CD4-positive, alpha-beta T cell (primary cell): ENCODE measurements around the gene RNU2-63P. TPM values are rescaled to one million over a fixed set of nuclear protein-coding genes. Genes with fewer than 3 reads are reported as not detected.

Experiments
- ATAC-seq: fragments of 200-7000 bp; cut with Tn5 transposase; one replicate; pipeline ENCODE4 v1.10.0; 2022; ENCODE audit warnings: mild to moderate bottlenecking; ENCODE audit not compliant: poor library complexity
- CTCF ChIA-PET: fragments of 350-600 bp; sonication (Branson Sonifier 250); formaldehyde crosslinking; loops from one replicate; lab custom pipeline; 2021; ENCODE audit warnings: antibody characterized with exemption, inconsistent platforms; lab: Charles Lee
- POLR2A ChIA-PET: fragments of 350-600 bp; sonication (Branson Sonifier 250); formaldehyde crosslinking; loops from one replicate; lab custom pipeline; 2021; ENCODE audit warnings: antibody characterized with exemption, inconsistent platforms; lab: Charles Lee
- DNase-seq, 14 experiments: peaks; one replicate each; pipeline ENCODE4 v3.0.0-alpha.2; 2013 to 2020; ENCODE audit warnings: mixed read lengths in 2 of 14
- H3K27ac ChIP-seq, 2 donors: one replicate each; pipeline versions ENCODE4 v1.5.1 to v1.7.0; 2013; ENCODE audit warnings: low read length in 2 of 2, low read depth in 1 of 2, mild to moderate bottlenecking in 1 of 2
- H3K27me3 ChIP-seq, 2 experiments: 1 replicate in 1 of 2; 2 replicates in 1 of 2; pipeline versions ENCODE4 v1.6.1 to v1.7.0; 2013; ENCODE audit warnings: low read length in 2 of 2, control low read depth in 1 of 2, mild to moderate bottlenecking in 1 of 2, moderate library complexity in 1 of 2; ENCODE audit not compliant: insufficient read depth in 2 of 2, control insufficient read depth in 1 of 2
- H3K36me3 ChIP-seq: one replicate; pipeline ENCODE4 v1.6.1; 2013; ENCODE audit warnings: low read length, control low read depth; ENCODE audit not compliant: insufficient read depth
- H3K4me1 ChIP-seq: one replicate; pipeline ENCODE4 v1.6.1; 2013; ENCODE audit warnings: low read length, control low read depth; ENCODE audit not compliant: insufficient read depth
- H3K4me3 ChIP-seq: one replicate; pipeline ENCODE4 v1.5.1; 2013; ENCODE audit warnings: mild to moderate bottlenecking, low read length, moderate library complexity
- H3K9me3 ChIP-seq, 2 experiments: 1 replicate in 1 of 2; 2 replicates in 1 of 2; pipeline versions ENCODE4 v1.6.1 to v1.7.0; 2013; ENCODE audit warnings: low read length in 2 of 2, mild to moderate bottlenecking in 2 of 2, control low read depth in 1 of 2, moderate library complexity in 1 of 2; ENCODE audit not compliant: control insufficient read depth in 1 of 2, insufficient read depth in 1 of 2
- H3K27ac Mint-ChIP-seq: one replicate; pipeline ENCODE4 v1.8.0; 2020; ENCODE audit warnings: mixed read lengths
- H3K27me3 Mint-ChIP-seq: one replicate; pipeline ENCODE4 v1.8.0; 2021; ENCODE audit warnings: mixed read lengths
- H3K36me3 Mint-ChIP-seq: one replicate; pipeline ENCODE4 v1.8.0; 2021; ENCODE audit warnings: low read depth, mixed read lengths
- H3K4me1 Mint-ChIP-seq: one replicate; pipeline ENCODE4 v1.8.0; 2021; ENCODE audit warnings: low read depth, mixed read lengths
- H3K4me3 Mint-ChIP-seq: one replicate; pipeline ENCODE4 v1.8.0; 2020; ENCODE audit warnings: mild to moderate bottlenecking, mixed read lengths
- H3K9me3 Mint-ChIP-seq: one replicate; pipeline ENCODE4 v1.8.0; 2020; ENCODE audit warnings: mixed read lengths
- intact Hi-C, 2 experiments: fragments of 100-400 bp; cut with DNase I in 1 of 2; cut with micrococcal nuclease in 1 of 2; formaldehyde crosslinking; loops; one replicate each; pipeline versions ENCODE4 v1.15.1 to v1.9.0; 2023 to 2025; cut with DNase I, micrococcal nuclease
- total RNA-seq, 174 experiments: library from RNA in 2 of 174; stranded (reverse) in 2 of 174; gene quantifications; one replicate each; pipeline ENCODE4 v1.2.3 and lab custom pipeline; 2021 to 2026
- TF ChIP-seq, protein P1 (sequence below): fragments of 200-600 bp; IDR thresholded peaks from one replicate; pipeline ENCODE4 v1.8.0; 2022; ENCODE audit warnings: antibody characterized with exemption, mild to moderate bottlenecking

RNU2-63P gene
- total RNA-seq, 2 experiments from 2014 or later: 2.6 to 3.1 TPM

- Histone ChIP-seq H3K4me3 (no peak overlapping the region), H3K27me3 (no peaks in the 10 kb centered on the region), H3K4me1 (peaks cover 3% of the 10 kb centered on the region), H3K27ac (no peak overlapping the region), H3K9me3 (no peaks in the 10 kb centered on the region), H3K36me3 (no peaks in the 10 kb centered on the region)
- intact Hi-C loops: loop anchor here in 1 of 2 experiments (10.0 kb wide), 1 partner anchor 158 kb away; no protein-coding TSS in a partner anchor
- ChIA-PET CTCF (no interaction called here), POLR2A (no interaction called here)
- TF ChIP-seq, protein P1, sequence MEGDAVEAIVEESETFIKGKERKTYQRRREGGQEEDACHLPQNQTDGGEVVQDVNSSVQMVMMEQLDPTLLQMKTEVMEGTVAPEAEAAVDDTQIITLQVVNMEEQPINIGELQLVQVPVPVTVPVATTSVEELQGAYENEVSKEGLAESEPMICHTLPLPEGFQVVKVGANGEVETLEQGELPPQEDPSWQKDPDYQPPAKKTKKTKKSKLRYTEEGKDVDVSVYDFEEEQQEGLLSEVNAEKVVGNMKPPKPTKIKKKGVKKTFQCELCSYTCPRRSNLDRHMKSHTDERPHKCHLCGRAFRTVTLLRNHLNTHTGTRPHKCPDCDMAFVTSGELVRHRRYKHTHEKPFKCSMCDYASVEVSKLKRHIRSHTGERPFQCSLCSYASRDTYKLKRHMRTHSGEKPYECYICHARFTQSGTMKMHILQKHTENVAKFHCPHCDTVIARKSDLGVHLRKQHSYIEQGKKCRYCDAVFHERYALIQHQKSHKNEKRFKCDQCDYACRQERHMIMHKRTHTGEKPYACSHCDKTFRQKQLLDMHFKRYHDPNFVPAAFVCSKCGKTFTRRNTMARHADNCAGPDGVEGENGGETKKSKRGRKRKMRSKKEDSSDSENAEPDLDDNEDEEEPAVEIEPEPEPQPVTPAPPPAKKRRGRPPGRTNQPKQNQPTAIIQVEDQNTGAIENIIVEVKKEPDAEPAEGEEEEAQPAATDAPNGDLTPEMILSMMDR: no peak
- DNase-seq (no peak), ATAC-seq (no peak)
- Mint-ChIP-seq H3K4me1 (peaks cover 1% of the 10 kb centered on the region), H3K36me3 (no peaks in the 10 kb centered on the region), H3K4me3 (no peak overlapping the region), H3K27me3 (peaks cover 1% of the 10 kb centered on the region), H3K27ac (no peak overlapping the region), H3K9me3 (no peaks in the 10 kb centered on the region)
These were observed 9.4 kb downstream of the RNU2-63P start for GRCh38 chr2:88006912-88007439.

DNA sequence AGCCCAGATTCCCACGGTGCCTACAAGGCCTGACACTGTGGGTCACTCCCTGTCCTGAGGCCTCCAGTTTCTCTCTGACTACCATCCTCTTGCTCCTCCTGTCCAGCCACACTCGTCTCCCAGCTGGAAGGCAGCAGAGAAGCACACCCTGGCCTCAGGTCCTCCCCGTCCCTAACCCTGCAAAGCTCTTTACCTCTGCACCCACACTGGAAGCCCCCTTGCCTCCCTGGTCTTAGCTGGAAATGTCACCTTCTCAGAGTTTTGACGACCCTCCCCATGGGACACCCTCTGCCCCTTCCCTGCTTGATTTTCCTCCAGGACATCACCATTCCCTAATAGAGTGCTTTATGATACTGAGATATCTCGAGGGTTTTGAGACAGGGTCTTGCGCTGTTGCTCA, 10.6 kb downstream of the RNU2-63P start:
- Histone ChIP-seq H3K4me1 (peaks cover 8% of the 10 kb centered on the region), H3K36me3 (no peaks in the 10 kb centered on the region), H3K4me3 (no peak overlapping the region), H3K27me3 (no peaks in the 10 kb centered on the region), H3K9me3 (no peaks in the 10 kb centered on the region), H3K27ac (no peak overlapping the region)
- ATAC-seq: no peak
- intact Hi-C loops: loop anchor here in 1 of 2 experiments (10.0 kb wide), 1 partner anchor 159 kb away; no protein-coding TSS in a partner anchor
- TF ChIP-seq, protein P1: no peak
- Mint-ChIP-seq H3K36me3 (no peaks in the 10 kb centered on the region), H3K4me3 (no peak overlapping the region), H3K27me3 (peaks cover 5% of the 10 kb centered on the region), H3K9me3 (no peaks in the 10 kb centered on the region), H3K27ac (no peak overlapping the region), H3K4me1 (peaks cover 6% of the 10 kb centered on the region)
- ChIA-PET CTCF (no interaction called here), POLR2A (no interaction called here)
- DNase-seq: no peak

DNA sequence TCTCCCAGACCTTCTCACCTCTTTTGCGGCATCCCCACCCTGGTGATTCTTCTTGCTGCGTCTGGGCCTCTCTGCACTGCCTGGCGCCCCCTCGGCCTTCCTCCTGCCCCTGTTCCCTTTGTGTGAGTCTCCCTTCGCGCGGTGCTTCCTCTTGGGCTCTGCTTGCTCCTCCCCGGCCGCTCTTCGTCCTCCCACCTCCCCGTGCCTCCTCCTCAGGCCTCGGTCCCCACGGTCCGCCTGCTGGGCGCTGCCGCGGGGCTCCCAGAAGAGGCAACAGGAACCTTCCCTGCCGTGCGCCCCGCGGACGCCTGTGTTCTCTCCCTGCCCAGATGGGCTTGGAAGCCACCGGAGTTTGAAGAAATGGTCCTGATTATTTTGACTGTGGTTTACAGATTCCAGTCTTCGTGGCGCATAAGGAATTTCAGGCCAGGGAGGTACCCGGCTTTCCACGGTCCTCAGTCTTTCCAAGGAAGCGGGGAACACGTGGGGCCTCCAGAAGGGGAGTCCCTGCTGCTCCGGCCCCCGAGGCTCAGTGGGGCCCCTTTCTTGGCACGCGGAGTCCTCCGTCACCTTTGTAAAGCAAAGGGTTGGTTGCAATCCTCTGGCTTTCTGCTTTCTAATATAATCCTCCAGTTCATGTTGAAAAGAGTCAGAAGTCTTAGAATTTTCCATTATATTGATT, 13.1 kb downstream of the RNU2-63P start:
- TF ChIP-seq, protein P1: no peak
- Mint-ChIP-seq H3K27ac (no peak overlapping the region), H3K4me1 (peaks cover 6% of the 10 kb centered on the region), H3K4me3 (no peak overlapping the region), H3K36me3 (no peaks in the 10 kb centered on the region), H3K9me3 (no peaks in the 10 kb centered on the region), H3K27me3 (peaks cover 5% of the 10 kb centered on the region)
- Histone ChIP-seq H3K4me1 (peaks cover 8% of the 10 kb centered on the region), H3K36me3 (no peaks in the 10 kb centered on the region), H3K27me3 (no peaks in the 10 kb centered on the region), H3K27ac (no peak overlapping the region), H3K4me3 (no peak overlapping the region), H3K9me3 (no peaks in the 10 kb centered on the region)
- DNase-seq: no peak
- no peak for ATAC-seq
- POLR2A ChIA-PET: no interaction called here
- intact Hi-C loops: loop anchor here (5.0 to 10.0 kb wide), 2 partner anchors 159 to 162 kb away; no protein-coding TSS in a partner anchor
- CTCF ChIA-PET: no interaction called here
